ENCODE measurements around the gene LCN2.
A peak's percentile ranks its signal among the peaks of the same experiment; 100 is the strongest.

Gene LCN2

DNA sequence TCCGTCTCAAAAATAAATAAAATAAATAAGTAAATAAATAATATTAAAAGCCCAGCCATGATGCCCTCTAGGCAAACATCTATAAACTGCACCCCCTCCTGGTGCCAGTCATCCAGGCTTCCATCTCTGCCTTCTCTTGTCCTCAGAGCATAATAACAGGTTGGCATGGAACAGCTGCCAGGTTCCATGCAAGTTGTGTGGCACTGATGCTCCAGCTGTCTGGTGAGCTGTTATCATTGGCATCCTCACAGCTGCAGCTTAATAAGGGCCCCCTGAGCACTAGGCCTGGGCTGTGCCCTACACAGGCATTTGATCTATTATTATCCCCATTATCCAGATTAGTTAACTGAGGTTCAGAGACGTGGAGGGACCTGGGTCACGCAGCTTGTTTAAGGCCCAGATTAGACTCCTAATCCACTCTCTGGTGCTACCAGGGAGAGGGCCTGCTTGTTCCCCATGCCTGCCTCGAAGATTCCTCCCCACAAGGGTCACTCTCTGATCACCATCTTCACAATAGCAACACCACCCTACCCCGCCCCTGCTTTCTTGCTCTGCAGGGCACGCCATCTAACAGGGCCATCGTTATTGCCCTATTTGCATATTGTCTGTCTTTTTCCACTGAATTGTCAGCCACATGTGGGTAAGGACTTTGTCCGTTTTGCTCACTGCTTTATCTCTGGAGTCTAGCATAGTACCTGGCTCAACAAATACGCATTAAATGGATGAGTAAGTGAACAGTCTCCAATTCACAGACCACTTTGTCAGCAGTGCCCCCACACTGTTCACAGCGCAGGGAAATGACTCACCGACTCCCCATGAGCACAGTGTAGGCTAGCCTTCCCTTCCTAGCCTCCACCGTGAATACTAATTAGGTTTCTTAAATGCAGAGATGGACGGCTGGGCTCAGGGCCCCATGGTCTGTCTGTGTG lies 52.5 kb downstream of the LCN2 start:
- peak; percentile 28 for DNase-seq (ENCODE audit: low read depth)

DNA sequence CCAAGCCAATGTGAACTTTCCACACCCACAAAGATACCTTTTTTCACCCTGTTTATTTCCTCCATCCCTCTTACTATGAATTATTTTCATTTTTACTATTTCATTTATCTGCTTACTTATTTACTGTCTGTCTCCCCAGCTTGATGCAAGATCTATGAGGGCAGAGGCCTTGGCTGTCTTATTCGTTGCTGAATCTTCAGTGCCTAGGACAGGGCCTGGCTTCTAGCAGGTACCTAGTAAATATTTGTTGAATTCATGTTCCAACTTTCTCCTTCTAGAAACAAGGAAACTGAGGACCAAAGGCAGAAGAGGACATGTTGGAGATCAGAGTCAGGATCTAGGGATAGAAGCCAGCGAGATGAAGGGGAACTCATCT lies 53.4 kb downstream of the LCN2 start:
- DNase-seq (ENCODE audit: low read depth), result no peak

Measured in amniotic epithelial cell (primary cell).